WTC11 (cell line): ENCODE results near the gene MMP13. TPM values are rescaled to one million over a fixed set of nuclear protein-coding genes. Genes with fewer than 3 reads are reported as not detected.

Experiments
- ATAC-seq: fragments of 200-7000 bp; cut with Tn5 transposase; 2 replicates; pipeline ENCODE4 v1.10.0; 2021; ENCODE audit warnings: mild to moderate bottlenecking, moderate library complexity
- CTCF ChIA-PET: fragments of 300-600 bp; sonication (Branson Sonifier 250); formaldehyde crosslinking; loops from one replicate; lab custom pipeline; 2021; ENCODE audit warnings: antibody characterized with exemption; lab: Charles Lee
- POLR2A ChIA-PET: fragments of 350-600 bp; sonication (Branson Sonifier 250); formaldehyde crosslinking; loops from one replicate; lab custom pipeline; 2021; ENCODE audit warnings: antibody characterized with exemption; lab: Charles Lee
- DNase-seq: peaks from one replicate; pipeline ENCODE4 v3.0.0; 2021; ENCODE audit warnings: low spot score
- H3K27ac Mint-ChIP-seq: 2 replicates; pipeline ENCODE4 v1.8.0; 2021; ENCODE audit warnings: mixed read lengths
- H3K27me3 Mint-ChIP-seq: 2 replicates; pipeline ENCODE4 v1.8.0; 2021; ENCODE audit warnings: low read depth, mild to moderate bottlenecking, moderate library complexity, mixed read lengths
- H3K36me3 Mint-ChIP-seq: 2 replicates; pipeline ENCODE4 v1.8.0; 2021; ENCODE audit warnings: mixed read lengths
- H3K4me1 Mint-ChIP-seq: 2 replicates; pipeline ENCODE4 v1.8.0; 2022; ENCODE audit warnings: mixed read lengths
- H3K4me3 Mint-ChIP-seq: 2 replicates; pipeline ENCODE4 v1.8.0; 2021; ENCODE audit warnings: mild to moderate bottlenecking, moderate library complexity, mixed read lengths
- H3K9me3 Mint-ChIP-seq: 2 replicates; pipeline ENCODE4 v1.8.0; 2021; ENCODE audit warnings: mixed read lengths
- CBFB ChIP-seq: sonication (generic); formaldehyde crosslinking; IDR thresholded peaks from 2 replicates; pipeline ENCODE4 v1.8.1; 2022; ENCODE audit warnings: mild to moderate bottlenecking, low read depth, missing genetic modification reagents
- FOXP1 ChIP-seq: sonication (generic); formaldehyde crosslinking; IDR thresholded peaks from 2 replicates; pipeline ENCODE4 v1.8.0; 2022; ENCODE audit warnings: missing genetic modification reagents, mild to moderate bottlenecking, moderate library complexity, borderline replicate concordance
- HMGA2 ChIP-seq: fragments of 250-450 bp; sonication (Bioruptor Pico); IDR thresholded peaks from 2 replicates; pipeline ENCODE4 v1.4.0; 2021; ENCODE audit warnings: mild to moderate bottlenecking, moderate library complexity
- NFYB ChIP-seq: sonication (generic); formaldehyde crosslinking; conservative IDR thresholded peaks from 2 replicates; pipeline ENCODE4 v1.8.0; 2022; ENCODE audit warnings: low read depth, missing genetic modification reagents
- SP1 ChIP-seq: sonication (generic); formaldehyde crosslinking; conservative IDR thresholded peaks from 2 replicates; pipeline ENCODE4 v1.8.1; 2022; ENCODE audit warnings: missing genetic modification reagents
- TP53 ChIP-seq: sonication (generic); formaldehyde crosslinking; IDR thresholded peaks from 2 replicates; pipeline ENCODE4 v1.8.1; 2023; ENCODE audit warnings: mild to moderate bottlenecking, missing genetic modification reagents
- ZBTB21 ChIP-seq: sonication (generic); formaldehyde crosslinking; IDR thresholded peaks from 2 replicates; pipeline ENCODE4 v1.8.1; 2023; ENCODE audit warnings: mild to moderate bottlenecking, missing genetic modification reagents, borderline replicate concordance
- ZNF396 ChIP-seq: fragments of 250-450 bp; sonication (Bioruptor Pico); IDR thresholded peaks from 2 replicates; pipeline ENCODE4 v1.8.0; 2021; ENCODE audit warnings: mild to moderate bottlenecking, moderate library complexity, borderline replicate concordance
- total RNA-seq: library from RNA; stranded (reverse); gene quantifications from 3 replicates; pipeline ENCODE4 v1.2.3, GENCODE V29; 2021
- TF ChIP-seq, protein P1 (sequence below): fragments of 250-450 bp; sonication (Bioruptor Pico); IDR thresholded peaks from 2 replicates; pipeline ENCODE4 v1.8.0; 2021; ENCODE audit warnings: mild to moderate bottlenecking
- TF ChIP-seq, protein P2 (sequence below): sonication (generic); formaldehyde crosslinking; IDR thresholded peaks from 2 replicates; pipeline ENCODE4 v1.8.1; 2023; ENCODE audit warnings: mild to moderate bottlenecking, missing genetic modification reagents
- TF ChIP-seq, protein P3 (sequence below): sonication (generic); formaldehyde crosslinking; IDR thresholded peaks from 2 replicates; pipeline ENCODE4 v1.8.0; 2023; ENCODE audit warnings: missing genetic modification reagents, mild to moderate bottlenecking, borderline replicate concordance
- TF ChIP-seq, protein P4 (sequence below): sonication (generic); formaldehyde crosslinking; IDR thresholded peaks from 2 replicates; pipeline ENCODE4 v1.8.0; 2023; ENCODE audit warnings: mild to moderate bottlenecking, missing genetic modification reagents
- TF ChIP-seq, protein P5 (sequence below): fragments of 250-450 bp; sonication (Bioruptor Pico); IDR thresholded peaks from 2 replicates; pipeline ENCODE4 v1.9.0; 2021; ENCODE audit warnings: mild to moderate bottlenecking, borderline replicate concordance
- TF ChIP-seq, protein P6 (sequence below): sonication (generic); formaldehyde crosslinking; IDR thresholded peaks from 2 replicates; pipeline ENCODE4 v1.8.1; 2023; ENCODE audit warnings: mild to moderate bottlenecking, missing genetic modification reagents, borderline replicate concordance
- TF ChIP-seq, protein P7 (sequence below): sonication (generic); formaldehyde crosslinking; IDR thresholded peaks from 2 replicates; pipeline ENCODE4 v1.8.1; 2022; ENCODE audit warnings: missing genetic modification reagents, borderline replicate concordance

Gene MMP13
- total RNA-seq, 1 experiment from 2014 or later, result not detected

DNA sequence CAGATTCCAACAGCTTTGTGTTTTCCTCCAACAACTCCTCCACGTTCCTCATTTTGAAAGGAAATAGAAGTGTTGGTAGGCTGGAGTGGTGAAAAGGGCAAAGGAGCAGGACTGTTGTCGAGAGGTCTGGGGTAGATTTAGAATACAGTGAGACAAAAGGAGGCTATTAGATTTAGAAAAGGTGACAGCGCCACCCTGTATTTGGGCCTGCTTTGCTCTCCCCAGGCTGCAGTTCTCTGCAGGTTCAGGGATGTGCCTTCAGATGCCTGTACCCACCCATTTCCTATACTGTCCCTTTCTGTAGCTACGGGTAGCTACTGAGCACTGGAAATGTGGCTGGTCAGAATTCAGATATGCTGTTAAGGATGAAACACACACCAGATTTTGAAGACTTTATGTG, 20.8 kb downstream of the MMP13 start:
- ChIA-PET CTCF (interaction anchor here (1.6 to 2.4 kb wide), 3 partner anchors 20 to 127 kb away, joined by 3 to 8 read pairs (median 5); no protein-coding TSS in a partner anchor), POLR2A (no interaction called here)
- DNase-seq, result no peak

More for the DNA sequence above, 20.8 kb downstream of the MMP13 start:
- H3K4me3 Mint-ChIP-seq, result no peak overlapping the region
- no peaks in the 10 kb centered on the region for H3K36me3 Mint-ChIP-seq
- no peak overlapping the region for H3K27ac Mint-ChIP-seq
- H3K4me1 Mint-ChIP-seq, result peaks cover 10% of the 10 kb centered on the region
- peak; percentile 78 for ATAC-seq
- H3K27me3 Mint-ChIP-seq, result no peaks in the 10 kb centered on the region
- H3K9me3 Mint-ChIP-seq, result peaks cover 9% of the 10 kb centered on the region
- TF ChIP-seq, protein P1, sequence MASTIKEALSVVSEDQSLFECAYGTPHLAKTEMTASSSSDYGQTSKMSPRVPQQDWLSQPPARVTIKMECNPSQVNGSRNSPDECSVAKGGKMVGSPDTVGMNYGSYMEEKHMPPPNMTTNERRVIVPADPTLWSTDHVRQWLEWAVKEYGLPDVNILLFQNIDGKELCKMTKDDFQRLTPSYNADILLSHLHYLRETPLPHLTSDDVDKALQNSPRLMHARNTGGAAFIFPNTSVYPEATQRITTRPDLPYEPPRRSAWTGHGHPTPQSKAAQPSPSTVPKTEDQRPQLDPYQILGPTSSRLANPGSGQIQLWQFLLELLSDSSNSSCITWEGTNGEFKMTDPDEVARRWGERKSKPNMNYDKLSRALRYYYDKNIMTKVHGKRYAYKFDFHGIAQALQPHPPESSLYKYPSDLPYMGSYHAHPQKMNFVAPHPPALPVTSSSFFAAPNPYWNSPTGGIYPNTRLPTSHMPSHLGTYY (CRISPR knock-in tag), result no peak
- TF ChIP-seq, protein P2, sequence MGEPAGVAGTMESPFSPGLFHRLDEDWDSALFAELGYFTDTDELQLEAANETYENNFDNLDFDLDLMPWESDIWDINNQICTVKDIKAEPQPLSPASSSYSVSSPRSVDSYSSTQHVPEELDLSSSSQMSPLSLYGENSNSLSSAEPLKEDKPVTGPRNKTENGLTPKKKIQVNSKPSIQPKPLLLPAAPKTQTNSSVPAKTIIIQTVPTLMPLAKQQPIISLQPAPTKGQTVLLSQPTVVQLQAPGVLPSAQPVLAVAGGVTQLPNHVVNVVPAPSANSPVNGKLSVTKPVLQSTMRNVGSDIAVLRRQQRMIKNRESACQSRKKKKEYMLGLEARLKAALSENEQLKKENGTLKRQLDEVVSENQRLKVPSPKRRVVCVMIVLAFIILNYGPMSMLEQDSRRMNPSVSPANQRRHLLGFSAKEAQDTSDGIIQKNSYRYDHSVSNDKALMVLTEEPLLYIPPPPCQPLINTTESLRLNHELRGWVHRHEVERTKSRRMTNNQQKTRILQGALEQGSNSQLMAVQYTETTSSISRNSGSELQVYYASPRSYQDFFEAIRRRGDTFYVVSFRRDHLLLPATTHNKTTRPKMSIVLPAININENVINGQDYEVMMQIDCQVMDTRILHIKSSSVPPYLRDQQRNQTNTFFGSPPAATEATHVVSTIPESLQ (CRISPR knock-in tag), result no peak
- no peak for TF ChIP-seq FOXP1 (CRISPR knock-in tag)
- TF ChIP-seq ZBTB21 (CRISPR knock-in tag), result no peak
- no peak for TF ChIP-seq NFYB (CRISPR knock-in tag)
- TF ChIP-seq, protein P3, sequence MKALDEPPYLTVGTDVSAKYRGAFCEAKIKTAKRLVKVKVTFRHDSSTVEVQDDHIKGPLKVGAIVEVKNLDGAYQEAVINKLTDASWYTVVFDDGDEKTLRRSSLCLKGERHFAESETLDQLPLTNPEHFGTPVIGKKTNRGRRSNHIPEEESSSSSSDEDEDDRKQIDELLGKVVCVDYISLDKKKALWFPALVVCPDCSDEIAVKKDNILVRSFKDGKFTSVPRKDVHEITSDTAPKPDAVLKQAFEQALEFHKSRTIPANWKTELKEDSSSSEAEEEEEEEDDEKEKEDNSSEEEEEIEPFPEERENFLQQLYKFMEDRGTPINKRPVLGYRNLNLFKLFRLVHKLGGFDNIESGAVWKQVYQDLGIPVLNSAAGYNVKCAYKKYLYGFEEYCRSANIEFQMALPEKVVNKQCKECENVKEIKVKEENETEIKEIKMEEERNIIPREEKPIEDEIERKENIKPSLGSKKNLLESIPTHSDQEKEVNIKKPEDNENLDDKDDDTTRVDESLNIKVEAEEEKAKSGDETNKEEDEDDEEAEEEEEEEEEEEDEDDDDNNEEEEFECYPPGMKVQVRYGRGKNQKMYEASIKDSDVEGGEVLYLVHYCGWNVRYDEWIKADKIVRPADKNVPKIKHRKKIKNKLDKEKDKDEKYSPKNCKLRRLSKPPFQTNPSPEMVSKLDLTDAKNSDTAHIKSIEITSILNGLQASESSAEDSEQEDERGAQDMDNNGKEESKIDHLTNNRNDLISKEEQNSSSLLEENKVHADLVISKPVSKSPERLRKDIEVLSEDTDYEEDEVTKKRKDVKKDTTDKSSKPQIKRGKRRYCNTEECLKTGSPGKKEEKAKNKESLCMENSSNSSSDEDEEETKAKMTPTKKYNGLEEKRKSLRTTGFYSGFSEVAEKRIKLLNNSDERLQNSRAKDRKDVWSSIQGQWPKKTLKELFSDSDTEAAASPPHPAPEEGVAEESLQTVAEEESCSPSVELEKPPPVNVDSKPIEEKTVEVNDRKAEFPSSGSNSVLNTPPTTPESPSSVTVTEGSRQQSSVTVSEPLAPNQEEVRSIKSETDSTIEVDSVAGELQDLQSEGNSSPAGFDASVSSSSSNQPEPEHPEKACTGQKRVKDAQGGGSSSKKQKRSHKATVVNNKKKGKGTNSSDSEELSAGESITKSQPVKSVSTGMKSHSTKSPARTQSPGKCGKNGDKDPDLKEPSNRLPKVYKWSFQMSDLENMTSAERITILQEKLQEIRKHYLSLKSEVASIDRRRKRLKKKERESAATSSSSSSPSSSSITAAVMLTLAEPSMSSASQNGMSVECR (CRISPR knock-in tag), result no peak
- no peak for TF ChIP-seq TP53 (CRISPR knock-in tag)
- TF ChIP-seq, protein P4, sequence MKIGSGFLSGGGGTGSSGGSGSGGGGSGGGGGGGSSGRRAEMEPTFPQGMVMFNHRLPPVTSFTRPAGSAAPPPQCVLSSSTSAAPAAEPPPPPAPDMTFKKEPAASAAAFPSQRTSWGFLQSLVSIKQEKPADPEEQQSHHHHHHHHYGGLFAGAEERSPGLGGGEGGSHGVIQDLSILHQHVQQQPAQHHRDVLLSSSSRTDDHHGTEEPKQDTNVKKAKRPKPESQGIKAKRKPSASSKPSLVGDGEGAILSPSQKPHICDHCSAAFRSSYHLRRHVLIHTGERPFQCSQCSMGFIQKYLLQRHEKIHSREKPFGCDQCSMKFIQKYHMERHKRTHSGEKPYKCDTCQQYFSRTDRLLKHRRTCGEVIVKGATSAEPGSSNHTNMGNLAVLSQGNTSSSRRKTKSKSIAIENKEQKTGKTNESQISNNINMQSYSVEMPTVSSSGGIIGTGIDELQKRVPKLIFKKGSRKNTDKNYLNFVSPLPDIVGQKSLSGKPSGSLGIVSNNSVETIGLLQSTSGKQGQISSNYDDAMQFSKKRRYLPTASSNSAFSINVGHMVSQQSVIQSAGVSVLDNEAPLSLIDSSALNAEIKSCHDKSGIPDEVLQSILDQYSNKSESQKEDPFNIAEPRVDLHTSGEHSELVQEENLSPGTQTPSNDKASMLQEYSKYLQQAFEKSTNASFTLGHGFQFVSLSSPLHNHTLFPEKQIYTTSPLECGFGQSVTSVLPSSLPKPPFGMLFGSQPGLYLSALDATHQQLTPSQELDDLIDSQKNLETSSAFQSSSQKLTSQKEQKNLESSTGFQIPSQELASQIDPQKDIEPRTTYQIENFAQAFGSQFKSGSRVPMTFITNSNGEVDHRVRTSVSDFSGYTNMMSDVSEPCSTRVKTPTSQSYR (CRISPR knock-in tag), result no peak
- no peak for TF ChIP-seq SP1 (CRISPR knock-in tag)
- no peak for TF ChIP-seq HMGA2 (CRISPR knock-in tag)
- TF ChIP-seq, protein P5, sequence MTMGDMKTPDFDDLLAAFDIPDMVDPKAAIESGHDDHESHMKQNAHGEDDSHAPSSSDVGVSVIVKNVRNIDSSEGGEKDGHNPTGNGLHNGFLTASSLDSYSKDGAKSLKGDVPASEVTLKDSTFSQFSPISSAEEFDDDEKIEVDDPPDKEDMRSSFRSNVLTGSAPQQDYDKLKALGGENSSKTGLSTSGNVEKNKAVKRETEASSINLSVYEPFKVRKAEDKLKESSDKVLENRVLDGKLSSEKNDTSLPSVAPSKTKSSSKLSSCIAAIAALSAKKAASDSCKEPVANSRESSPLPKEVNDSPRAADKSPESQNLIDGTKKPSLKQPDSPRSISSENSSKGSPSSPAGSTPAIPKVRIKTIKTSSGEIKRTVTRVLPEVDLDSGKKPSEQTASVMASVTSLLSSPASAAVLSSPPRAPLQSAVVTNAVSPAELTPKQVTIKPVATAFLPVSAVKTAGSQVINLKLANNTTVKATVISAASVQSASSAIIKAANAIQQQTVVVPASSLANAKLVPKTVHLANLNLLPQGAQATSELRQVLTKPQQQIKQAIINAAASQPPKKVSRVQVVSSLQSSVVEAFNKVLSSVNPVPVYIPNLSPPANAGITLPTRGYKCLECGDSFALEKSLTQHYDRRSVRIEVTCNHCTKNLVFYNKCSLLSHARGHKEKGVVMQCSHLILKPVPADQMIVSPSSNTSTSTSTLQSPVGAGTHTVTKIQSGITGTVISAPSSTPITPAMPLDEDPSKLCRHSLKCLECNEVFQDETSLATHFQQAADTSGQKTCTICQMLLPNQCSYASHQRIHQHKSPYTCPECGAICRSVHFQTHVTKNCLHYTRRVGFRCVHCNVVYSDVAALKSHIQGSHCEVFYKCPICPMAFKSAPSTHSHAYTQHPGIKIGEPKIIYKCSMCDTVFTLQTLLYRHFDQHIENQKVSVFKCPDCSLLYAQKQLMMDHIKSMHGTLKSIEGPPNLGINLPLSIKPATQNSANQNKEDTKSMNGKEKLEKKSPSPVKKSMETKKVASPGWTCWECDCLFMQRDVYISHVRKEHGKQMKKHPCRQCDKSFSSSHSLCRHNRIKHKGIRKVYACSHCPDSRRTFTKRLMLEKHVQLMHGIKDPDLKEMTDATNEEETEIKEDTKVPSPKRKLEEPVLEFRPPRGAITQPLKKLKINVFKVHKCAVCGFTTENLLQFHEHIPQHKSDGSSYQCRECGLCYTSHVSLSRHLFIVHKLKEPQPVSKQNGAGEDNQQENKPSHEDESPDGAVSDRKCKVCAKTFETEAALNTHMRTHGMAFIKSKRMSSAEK, result no peak
- TF ChIP-seq, protein P6, sequence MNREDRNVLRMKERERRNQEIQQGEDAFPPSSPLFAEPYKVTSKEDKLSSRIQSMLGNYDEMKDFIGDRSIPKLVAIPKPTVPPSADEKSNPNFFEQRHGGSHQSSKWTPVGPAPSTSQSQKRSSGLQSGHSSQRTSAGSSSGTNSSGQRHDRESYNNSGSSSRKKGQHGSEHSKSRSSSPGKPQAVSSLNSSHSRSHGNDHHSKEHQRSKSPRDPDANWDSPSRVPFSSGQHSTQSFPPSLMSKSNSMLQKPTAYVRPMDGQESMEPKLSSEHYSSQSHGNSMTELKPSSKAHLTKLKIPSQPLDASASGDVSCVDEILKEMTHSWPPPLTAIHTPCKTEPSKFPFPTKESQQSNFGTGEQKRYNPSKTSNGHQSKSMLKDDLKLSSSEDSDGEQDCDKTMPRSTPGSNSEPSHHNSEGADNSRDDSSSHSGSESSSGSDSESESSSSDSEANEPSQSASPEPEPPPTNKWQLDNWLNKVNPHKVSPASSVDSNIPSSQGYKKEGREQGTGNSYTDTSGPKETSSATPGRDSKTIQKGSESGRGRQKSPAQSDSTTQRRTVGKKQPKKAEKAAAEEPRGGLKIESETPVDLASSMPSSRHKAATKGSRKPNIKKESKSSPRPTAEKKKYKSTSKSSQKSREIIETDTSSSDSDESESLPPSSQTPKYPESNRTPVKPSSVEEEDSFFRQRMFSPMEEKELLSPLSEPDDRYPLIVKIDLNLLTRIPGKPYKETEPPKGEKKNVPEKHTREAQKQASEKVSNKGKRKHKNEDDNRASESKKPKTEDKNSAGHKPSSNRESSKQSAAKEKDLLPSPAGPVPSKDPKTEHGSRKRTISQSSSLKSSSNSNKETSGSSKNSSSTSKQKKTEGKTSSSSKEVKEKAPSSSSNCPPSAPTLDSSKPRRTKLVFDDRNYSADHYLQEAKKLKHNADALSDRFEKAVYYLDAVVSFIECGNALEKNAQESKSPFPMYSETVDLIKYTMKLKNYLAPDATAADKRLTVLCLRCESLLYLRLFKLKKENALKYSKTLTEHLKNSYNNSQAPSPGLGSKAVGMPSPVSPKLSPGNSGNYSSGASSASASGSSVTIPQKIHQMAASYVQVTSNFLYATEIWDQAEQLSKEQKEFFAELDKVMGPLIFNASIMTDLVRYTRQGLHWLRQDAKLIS (CRISPR knock-in tag), result no peak
- TF ChIP-seq, protein P7, sequence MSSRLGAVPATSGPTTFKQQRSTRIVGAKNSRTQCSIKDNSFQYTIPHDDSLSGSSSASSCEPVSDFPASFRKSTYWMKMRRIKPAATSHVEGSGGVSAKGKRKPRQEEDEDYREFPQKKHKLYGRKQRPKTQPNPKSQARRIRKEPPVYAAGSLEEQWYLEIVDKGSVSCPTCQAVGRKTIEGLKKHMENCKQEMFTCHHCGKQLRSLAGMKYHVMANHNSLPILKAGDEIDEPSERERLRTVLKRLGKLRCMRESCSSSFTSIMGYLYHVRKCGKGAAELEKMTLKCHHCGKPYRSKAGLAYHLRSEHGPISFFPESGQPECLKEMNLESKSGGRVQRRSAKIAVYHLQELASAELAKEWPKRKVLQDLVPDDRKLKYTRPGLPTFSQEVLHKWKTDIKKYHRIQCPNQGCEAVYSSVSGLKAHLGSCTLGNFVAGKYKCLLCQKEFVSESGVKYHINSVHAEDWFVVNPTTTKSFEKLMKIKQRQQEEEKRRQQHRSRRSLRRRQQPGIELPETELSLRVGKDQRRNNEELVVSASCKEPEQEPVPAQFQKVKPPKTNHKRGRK (CRISPR knock-in tag), result no peak
- no peak for TF ChIP-seq ZNF396 (CRISPR knock-in tag)
- TF ChIP-seq CBFB (CRISPR knock-in tag), result no peak
- TF ChIP-seq, all 79 proteins: peak for 0
